ENCODE measurements around the gene PKM. TPM values are rescaled to one million over a fixed set of nuclear protein-coding genes. Genes with fewer than 3 reads are reported as not detected.

PKM gene
- total and polyA plus RNA-seq, 2 donors (not counting 1 experiment from before 2014, with no cell fraction given), result 1,892 to 2,521 TPM

DNA sequence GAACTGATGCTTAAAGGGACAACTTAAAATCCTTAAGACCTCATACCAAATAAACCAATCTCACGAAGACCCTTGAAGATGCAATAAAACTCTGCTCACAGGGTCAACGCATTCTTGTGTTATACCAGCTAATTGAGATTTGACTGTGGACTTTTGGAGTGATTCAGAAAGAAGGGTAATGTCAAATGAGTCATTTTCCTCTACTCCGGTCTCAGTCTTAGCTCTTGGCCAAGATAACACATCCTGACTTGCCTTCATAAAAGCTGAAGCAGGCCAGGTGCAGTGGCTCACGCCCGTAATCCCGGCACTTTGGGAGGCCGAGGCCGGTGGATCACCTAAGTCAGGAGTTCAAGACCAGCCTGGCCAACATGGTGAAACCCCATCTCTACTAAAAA, 3.8 kb downstream of the PKM start:
- peak; percentile 79 to 94 for DNase-seq (ENCODE audit: low read depth in 2 of 2)
- Histone ChIP-seq H2AFZ (ENCODE audit: low read length) (no peak overlapping the region), H4K20me1 (ENCODE audit: control insufficient read depth, extremely low read depth, insufficient read depth, low read length) (peaks cover 3% of the 10 kb centered on the region), H3K9me3 (ENCODE audit: control insufficient read depth, insufficient read depth, low read depth, low read length) (no peaks in the 10 kb centered on the region), H3K79me2 (ENCODE audit: control insufficient read depth, insufficient read depth, low read length) (peaks cover 81% of the 10 kb centered on the region), H3K4me1 (ENCODE audit: control insufficient read depth, extremely low read depth, insufficient read depth, low read length) (peaks cover 12% of the 10 kb centered on the region), H3K27ac (ENCODE audit: insufficient read depth, low read length) (peak overlapping the region; percentile 90), H3K36me3 (ENCODE audit: control insufficient read depth, insufficient read depth, low read length) (peaks cover 4% of the 10 kb centered on the region), H3K4me3 (replicated peaks in 1 of 4; ENCODE audit: control extremely low read depth in 1 of 4, insufficient read depth in 1 of 4, low read depth in 3 of 4, low read length in 4 of 4) (peak overlapping the region; percentile 5 to 85 (median 17)), H3K4me2 (ENCODE audit: extremely low read depth, insufficient read depth, low read length) (peak overlapping the region; percentile 75), H3K27me3 (ENCODE audit: control insufficient read depth, insufficient read depth, low read length) (no peaks in the 10 kb centered on the region), H3K9ac (ENCODE audit: insufficient read depth, low read length) (no peak overlapping the region)
- TF ChIP-seq EZH2 (IDR thresholded peaks at IDR 0.05; ENCODE audit: low read length, missing control alignments) (no peak), CTCF (conservative IDR thresholded peaks at IDR 0.05 in 1 of 2, IDR thresholded peaks at IDR 0.05 in 1 of 2; ENCODE audit: low read depth in 1 of 2, low read length in 2 of 2) (no peak)

DNA sequence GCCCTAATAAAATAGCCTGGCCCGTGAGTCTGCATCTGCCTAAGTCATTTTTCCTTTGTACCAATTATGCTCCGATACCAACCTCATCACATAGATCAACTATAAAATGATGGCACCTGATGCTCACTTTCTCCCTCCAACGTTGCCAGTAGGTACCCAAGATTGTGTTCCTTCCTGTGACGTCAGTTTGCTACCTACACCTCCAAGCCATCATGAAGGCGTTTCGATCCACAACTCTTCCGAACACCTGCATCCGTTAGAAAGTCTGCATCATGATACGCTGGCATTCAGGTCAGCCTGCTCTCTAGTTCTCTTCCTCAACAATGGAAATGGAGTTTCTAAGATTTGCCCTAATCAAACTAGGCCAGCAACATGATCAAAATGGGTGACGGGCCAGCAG, 7.7 kb downstream of the PKM start:
- H3K36me3 ChIP-seq (ENCODE audit: control insufficient read depth, insufficient read depth, low read length), result peaks cover 6% of the 10 kb centered on the region
- H3K4me3 ChIP-seq (replicated peaks in 1 of 4; ENCODE audit: control extremely low read depth in 1 of 4, insufficient read depth in 1 of 4, low read depth in 3 of 4, low read length in 4 of 4), result no peak overlapping the region
- H3K4me1 ChIP-seq (ENCODE audit: control insufficient read depth, extremely low read depth, insufficient read depth, low read length), result peaks cover 12% of the 10 kb centered on the region
- H3K9me3 ChIP-seq (ENCODE audit: control insufficient read depth, insufficient read depth, low read depth, low read length), result no peaks in the 10 kb centered on the region
- peaks cover 94% of the 10 kb centered on the region for H3K79me2 ChIP-seq (ENCODE audit: control insufficient read depth, insufficient read depth, low read length)
- H3K27ac ChIP-seq (ENCODE audit: insufficient read depth, low read length), result no peak overlapping the region
- TF ChIP-seq CTCF (conservative IDR thresholded peaks at IDR 0.05 in 1 of 2, IDR thresholded peaks at IDR 0.05 in 1 of 2; ENCODE audit: low read depth in 1 of 2, low read length in 2 of 2) (no peak), EZH2 (IDR thresholded peaks at IDR 0.05; ENCODE audit: low read length, missing control alignments) (no peak)
- no peak overlapping the region for H3K9ac ChIP-seq (ENCODE audit: insufficient read depth, low read length)
- H4K20me1 ChIP-seq (ENCODE audit: control insufficient read depth, extremely low read depth, insufficient read depth, low read length), result peaks cover 3% of the 10 kb centered on the region
- H2AFZ ChIP-seq (ENCODE audit: low read length), result no peak overlapping the region
- H3K27me3 ChIP-seq (ENCODE audit: control insufficient read depth, insufficient read depth, low read length), result no peaks in the 10 kb centered on the region
- no peak overlapping the region for H3K4me2 ChIP-seq (ENCODE audit: extremely low read depth, insufficient read depth, low read length)
- DNase-seq (ENCODE audit: low read depth in 2 of 2), result no peak

DNA sequence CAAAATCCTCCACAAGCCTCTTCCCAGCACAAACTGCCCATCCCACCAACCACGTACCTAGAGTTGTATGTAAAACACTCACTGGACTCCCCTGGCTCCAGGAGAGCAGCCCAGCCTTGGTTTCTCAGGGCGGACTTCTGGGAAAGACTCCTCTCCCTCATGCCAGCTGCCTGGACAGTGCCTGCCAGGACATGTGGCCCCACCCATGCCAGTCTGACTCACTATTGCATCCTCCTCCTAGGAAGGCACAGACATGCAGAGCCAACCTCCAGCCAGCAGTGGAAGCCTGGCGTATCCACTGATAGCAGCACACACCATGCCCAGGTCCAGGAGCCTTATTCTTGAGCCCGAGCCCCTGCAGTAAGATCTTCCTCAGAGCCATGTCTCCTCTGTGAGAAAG, 8.6 kb downstream of the PKM start:
- no peak overlapping the region for H2AFZ ChIP-seq (ENCODE audit: low read length)
- H3K27ac ChIP-seq (ENCODE audit: insufficient read depth, low read length), result no peak overlapping the region
- TF ChIP-seq CTCF (conservative IDR thresholded peaks at IDR 0.05 in 1 of 2, IDR thresholded peaks at IDR 0.05 in 1 of 2; ENCODE audit: low read depth in 1 of 2, low read length in 2 of 2), result no peak
- peaks cover 12% of the 10 kb centered on the region for H3K4me1 ChIP-seq (ENCODE audit: control insufficient read depth, extremely low read depth, insufficient read depth, low read length)
- H3K4me3 ChIP-seq (replicated peaks in 1 of 4; ENCODE audit: control extremely low read depth in 1 of 4, insufficient read depth in 1 of 4, low read depth in 3 of 4, low read length in 4 of 4), result no peak overlapping the region
- peaks cover 91% of the 10 kb centered on the region for H3K79me2 ChIP-seq (ENCODE audit: control insufficient read depth, insufficient read depth, low read length)
- no peak overlapping the region for H3K9ac ChIP-seq (ENCODE audit: insufficient read depth, low read length)
- H3K9me3 ChIP-seq (ENCODE audit: control insufficient read depth, insufficient read depth, low read depth, low read length), result no peaks in the 10 kb centered on the region
- DNase-seq (ENCODE audit: low read depth in 2 of 2), result peak; percentile 20 to 35
- no peaks in the 10 kb centered on the region for H3K27me3 ChIP-seq (ENCODE audit: control insufficient read depth, insufficient read depth, low read length)
- no peaks in the 10 kb centered on the region for H4K20me1 ChIP-seq (ENCODE audit: control insufficient read depth, extremely low read depth, insufficient read depth, low read length)
- peaks cover 6% of the 10 kb centered on the region for H3K36me3 ChIP-seq (ENCODE audit: control insufficient read depth, insufficient read depth, low read length)
- H3K4me2 ChIP-seq (ENCODE audit: extremely low read depth, insufficient read depth, low read length), result no peak overlapping the region
